22Rv1 (cell line): ENCODE measurements around the gene TAS2R16.

Experiments used
- ZFX ChIP-seq: fragments of 450-650 bp; IDR thresholded peaks from 2 replicates; pipeline ENCODE4 v1.6.1; 2017; ENCODE audit warnings: antibody characterized with exemption, borderline replicate concordance
- TF ChIP-seq, protein P1 (sequence below): fragments of 450-650 bp; IDR thresholded peaks from 2 replicates; pipeline ENCODE4 v1.5.1; 2017; ENCODE audit warnings: mild to moderate bottlenecking

- TF ChIP-seq, protein P1, sequence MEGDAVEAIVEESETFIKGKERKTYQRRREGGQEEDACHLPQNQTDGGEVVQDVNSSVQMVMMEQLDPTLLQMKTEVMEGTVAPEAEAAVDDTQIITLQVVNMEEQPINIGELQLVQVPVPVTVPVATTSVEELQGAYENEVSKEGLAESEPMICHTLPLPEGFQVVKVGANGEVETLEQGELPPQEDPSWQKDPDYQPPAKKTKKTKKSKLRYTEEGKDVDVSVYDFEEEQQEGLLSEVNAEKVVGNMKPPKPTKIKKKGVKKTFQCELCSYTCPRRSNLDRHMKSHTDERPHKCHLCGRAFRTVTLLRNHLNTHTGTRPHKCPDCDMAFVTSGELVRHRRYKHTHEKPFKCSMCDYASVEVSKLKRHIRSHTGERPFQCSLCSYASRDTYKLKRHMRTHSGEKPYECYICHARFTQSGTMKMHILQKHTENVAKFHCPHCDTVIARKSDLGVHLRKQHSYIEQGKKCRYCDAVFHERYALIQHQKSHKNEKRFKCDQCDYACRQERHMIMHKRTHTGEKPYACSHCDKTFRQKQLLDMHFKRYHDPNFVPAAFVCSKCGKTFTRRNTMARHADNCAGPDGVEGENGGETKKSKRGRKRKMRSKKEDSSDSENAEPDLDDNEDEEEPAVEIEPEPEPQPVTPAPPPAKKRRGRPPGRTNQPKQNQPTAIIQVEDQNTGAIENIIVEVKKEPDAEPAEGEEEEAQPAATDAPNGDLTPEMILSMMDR = no peak
- no peak for TF ChIP-seq ZFX
These were observed 48.1 kb upstream of the TAS2R16 start for GRCh38 chr7:123043642-123044041.
